IMR-90 (cell line): ENCODE measurements around the gene EHBP1L1.

Source experiments
- CEBPB ChIP-seq: IDR thresholded peaks from 2 replicates; pipeline ENCODE4 v1.6.1; 2012; ENCODE audit warnings: low read depth, low read length, improper control_type of control experiment
- CHD1 ChIP-seq: IDR thresholded peaks from 2 replicates; pipeline ENCODE4 v1.6.1; 2012; ENCODE audit warnings: low read depth, low read length, improper control_type of control experiment
- ELK1 ChIP-seq: fragments of 150-350 bp; IDR thresholded peaks from 2 replicates; pipeline ENCODE4 v1.6.1; 2016; ENCODE audit warnings: low read depth, mild to moderate bottlenecking, low read length, moderate library complexity, borderline replicate concordance
- FOS ChIP-seq: fragments of 150-350 bp; IDR thresholded peaks from 2 replicates; pipeline ENCODE4 v1.6.1; 2016; ENCODE audit warnings: low read depth, low read length
- MAFK ChIP-seq: IDR thresholded peaks from 2 replicates; pipeline ENCODE4 v1.6.1; 2012; ENCODE audit warnings: low read depth, low read length, improper control_type of control experiment
- MAZ ChIP-seq: IDR thresholded peaks from 2 replicates; pipeline ENCODE4 v1.6.1; 2012; ENCODE audit warnings: low read depth, mild to moderate bottlenecking, low read length, improper control_type of control experiment, moderate library complexity, borderline replicate concordance
- MXI1 ChIP-seq: IDR thresholded peaks from 2 replicates; pipeline ENCODE4 v1.6.1; 2012; ENCODE audit warnings: low read depth, mild to moderate bottlenecking, low read length, moderate library complexity, borderline replicate concordance
- POLR2A ChIP-seq: IDR thresholded peaks from 2 replicates; pipeline ENCODE4 v1.6.1; 2012; ENCODE audit warnings: mild to moderate bottlenecking, low read depth, low read length
- RAD21 ChIP-seq: IDR thresholded peaks from 2 replicates; pipeline ENCODE4 v1.6.1; 2012; ENCODE audit warnings: low read length, improper control_type of control experiment
- RFX5 ChIP-seq: IDR thresholded peaks from 2 replicates; pipeline ENCODE4 v1.8.0; 2012; ENCODE audit warnings: low read depth, mild to moderate bottlenecking, low read length, moderate library complexity
- USF2 ChIP-seq: fragments of 150-350 bp; IDR thresholded peaks from 2 replicates; pipeline ENCODE4 v1.6.1; 2017; ENCODE audit warnings: mild to moderate bottlenecking, antibody characterized with exemption, low read length, low read depth
- TF ChIP-seq, protein P1 (sequence below): conservative IDR thresholded peaks from 2 replicates; pipeline ENCODE4 v1.5.1; 2012; ENCODE audit warnings: mild to moderate bottlenecking, low read depth, low read length, improper control_type of control experiment

DNA sequence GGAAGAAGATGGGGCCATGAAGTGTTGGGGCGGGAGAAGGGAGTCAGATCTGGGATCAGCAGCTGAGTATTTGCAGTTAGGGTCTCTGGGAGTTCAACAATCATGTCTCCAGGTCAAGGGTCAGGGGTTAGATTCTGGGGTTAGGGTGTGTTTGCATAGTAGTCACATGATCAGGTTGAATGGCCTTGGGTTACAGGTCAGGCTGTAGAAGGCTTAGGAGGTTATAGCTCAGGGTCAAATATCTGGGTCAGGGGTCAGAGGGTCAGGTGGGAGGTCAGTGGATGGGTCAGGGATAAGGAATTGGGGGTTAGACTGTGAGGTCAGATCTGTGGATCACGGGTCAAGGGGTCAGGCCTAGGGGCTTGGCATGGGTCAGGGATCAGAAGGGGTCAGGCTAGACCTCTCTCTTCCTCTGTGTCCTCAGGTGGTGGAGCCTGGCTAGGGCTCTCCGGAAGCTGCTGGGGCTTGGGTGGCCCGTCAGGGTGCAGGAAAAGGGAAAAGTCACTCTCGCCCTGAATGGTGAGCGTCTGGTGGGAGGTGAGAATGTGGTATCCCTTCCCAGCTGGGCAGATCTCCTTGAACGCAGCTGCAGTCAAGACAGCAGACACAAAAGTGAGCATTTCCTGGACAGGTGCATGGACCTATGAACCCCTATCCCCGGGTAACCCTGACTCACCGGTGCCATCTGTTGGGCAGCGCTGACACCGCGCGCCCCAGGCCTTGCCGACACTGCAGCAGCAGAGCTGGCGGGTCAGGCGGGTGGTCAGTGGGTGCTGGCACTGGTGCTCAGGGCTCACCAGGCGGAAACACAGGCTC lies 24.1 kb upstream of the EHBP1L1 start:
- TF ChIP-seq POLR2A (no peak), RAD21 (no peak), CHD1 (no peak), CEBPB (no peak), USF2 (no peak), ELK1 (no peak), MAZ (no peak), MXI1 (no peak), RFX5 (no peak), FOS (no peak), MAFK (no peak)
- TF ChIP-seq, protein P1, sequence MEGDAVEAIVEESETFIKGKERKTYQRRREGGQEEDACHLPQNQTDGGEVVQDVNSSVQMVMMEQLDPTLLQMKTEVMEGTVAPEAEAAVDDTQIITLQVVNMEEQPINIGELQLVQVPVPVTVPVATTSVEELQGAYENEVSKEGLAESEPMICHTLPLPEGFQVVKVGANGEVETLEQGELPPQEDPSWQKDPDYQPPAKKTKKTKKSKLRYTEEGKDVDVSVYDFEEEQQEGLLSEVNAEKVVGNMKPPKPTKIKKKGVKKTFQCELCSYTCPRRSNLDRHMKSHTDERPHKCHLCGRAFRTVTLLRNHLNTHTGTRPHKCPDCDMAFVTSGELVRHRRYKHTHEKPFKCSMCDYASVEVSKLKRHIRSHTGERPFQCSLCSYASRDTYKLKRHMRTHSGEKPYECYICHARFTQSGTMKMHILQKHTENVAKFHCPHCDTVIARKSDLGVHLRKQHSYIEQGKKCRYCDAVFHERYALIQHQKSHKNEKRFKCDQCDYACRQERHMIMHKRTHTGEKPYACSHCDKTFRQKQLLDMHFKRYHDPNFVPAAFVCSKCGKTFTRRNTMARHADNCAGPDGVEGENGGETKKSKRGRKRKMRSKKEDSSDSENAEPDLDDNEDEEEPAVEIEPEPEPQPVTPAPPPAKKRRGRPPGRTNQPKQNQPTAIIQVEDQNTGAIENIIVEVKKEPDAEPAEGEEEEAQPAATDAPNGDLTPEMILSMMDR: peak; percentile 34; the same call in 1 of the 2 replicates
